Stimulated activated memory B cell treated with anti-CD40 and anti-IgM and Interleukin-4, amounts not matched to agents 10 μg/mL and 1 μg/mL and 100 μg/mL, for 72 hours (primary cell): ENCODE data around the gene FOXN4.

Source experiments
- ATAC-seq: fragments of 150-1000 bp; cut with Tn5 transposase; 2 replicates; pipeline ENCODE4 v1.10.0; 2021
- H3K27ac Mint-ChIP-seq: one replicate; pipeline ENCODE4 v1.8.0; 2022; ENCODE audit warnings: mild to moderate bottlenecking, mixed read lengths
- H3K27me3 Mint-ChIP-seq: one replicate; pipeline ENCODE4 v1.8.0; 2022; ENCODE audit warnings: mixed read lengths
- H3K36me3 Mint-ChIP-seq: one replicate; pipeline ENCODE4 v1.8.0; 2022; ENCODE audit warnings: mixed read lengths
- H3K4me1 Mint-ChIP-seq: one replicate; pipeline ENCODE4 v1.8.0; 2022; ENCODE audit warnings: mixed read lengths
- H3K4me3 Mint-ChIP-seq: one replicate; pipeline ENCODE4 v1.8.0; 2022; ENCODE audit warnings: mild to moderate bottlenecking, moderate library complexity, mixed read lengths
- H3K9me3 Mint-ChIP-seq: one replicate; pipeline ENCODE4 v1.8.0; 2022; ENCODE audit warnings: mixed read lengths

The FOXN4 gene

DNA sequence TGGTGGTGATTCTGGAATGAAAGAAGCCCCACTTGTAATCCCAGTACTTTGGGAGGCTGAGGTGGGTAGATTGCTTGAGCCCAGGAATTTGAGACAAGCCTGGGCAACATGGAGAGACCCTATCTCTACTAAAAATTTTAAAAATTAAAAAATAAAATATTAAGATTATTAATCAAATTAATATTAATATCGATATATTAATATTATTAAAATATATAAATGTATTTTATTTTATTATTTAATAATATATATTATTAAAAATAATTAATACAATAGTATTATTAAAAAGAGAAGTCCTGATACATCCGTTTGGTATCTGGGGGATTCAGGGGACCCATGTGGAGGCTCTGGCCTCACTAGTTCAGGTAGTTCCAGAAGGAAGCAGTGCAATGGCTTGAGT is 68.7 kb downstream of the FOXN4 start:
- H3K27me3 Mint-ChIP-seq = no peaks in the 10 kb centered on the region
- no peaks in the 10 kb centered on the region for H3K4me1 Mint-ChIP-seq
- H3K27ac Mint-ChIP-seq = no peak overlapping the region
- ATAC-seq = no peak
- no peak overlapping the region for H3K4me3 Mint-ChIP-seq
- peaks cover 63% of the 10 kb centered on the region for H3K36me3 Mint-ChIP-seq
- no peaks in the 10 kb centered on the region for H3K9me3 Mint-ChIP-seq

DNA sequence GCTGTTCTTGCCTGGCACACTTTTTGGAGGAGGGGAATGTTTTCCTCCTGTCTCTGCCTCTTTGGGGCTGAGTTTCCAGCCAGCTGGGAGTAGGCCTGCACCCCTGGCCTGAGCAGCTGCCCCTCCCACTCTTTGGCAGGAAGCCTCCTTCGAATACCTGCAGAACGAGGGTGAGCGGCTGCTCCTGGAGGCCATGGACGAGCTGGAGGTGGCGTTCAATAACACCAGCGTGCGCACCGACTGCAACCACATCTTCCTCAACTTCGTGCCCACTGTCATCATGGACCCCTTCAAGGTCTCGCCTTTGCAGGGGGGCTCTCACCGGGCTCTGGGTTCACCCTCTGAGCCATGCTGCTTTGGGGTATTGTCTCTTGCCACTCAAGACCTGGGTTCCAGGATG is 69.4 kb downstream of the FOXN4 start:
- no peaks in the 10 kb centered on the region for H3K4me1 Mint-ChIP-seq
- H3K9me3 Mint-ChIP-seq = no peaks in the 10 kb centered on the region
- ATAC-seq = no peak
- peaks cover 57% of the 10 kb centered on the region for H3K36me3 Mint-ChIP-seq
- H3K27me3 Mint-ChIP-seq = no peaks in the 10 kb centered on the region
- no peak overlapping the region for H3K4me3 Mint-ChIP-seq
- H3K27ac Mint-ChIP-seq = no peak overlapping the region

DNA sequence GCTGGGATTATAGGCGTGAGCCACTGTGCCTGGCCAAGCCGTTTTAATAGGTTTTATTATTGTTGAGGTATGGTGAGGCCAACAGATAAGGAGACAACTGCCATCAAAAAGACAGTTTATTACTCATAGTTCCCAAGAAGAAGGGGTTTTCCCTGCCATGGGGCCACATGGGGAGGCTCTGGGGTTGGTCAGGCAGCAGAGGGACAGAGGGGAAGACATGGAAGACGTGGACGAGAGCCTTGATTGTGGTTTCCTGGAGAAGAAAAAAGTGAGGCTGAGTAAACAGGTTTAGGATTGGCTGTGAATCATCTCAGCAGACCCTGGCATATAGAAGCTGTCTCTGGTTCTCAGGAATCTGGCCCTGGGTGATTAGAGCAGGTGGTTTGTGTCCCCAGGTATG is 69.9 kb downstream of the FOXN4 start:
- H3K27me3 Mint-ChIP-seq = no peaks in the 10 kb centered on the region
- no peaks in the 10 kb centered on the region for H3K9me3 Mint-ChIP-seq
- no peak for ATAC-seq
- H3K4me1 Mint-ChIP-seq = no peaks in the 10 kb centered on the region
- no peak overlapping the region for H3K4me3 Mint-ChIP-seq
- H3K27ac Mint-ChIP-seq = no peak overlapping the region
- H3K36me3 Mint-ChIP-seq = peaks cover 55% of the 10 kb centered on the region

DNA sequence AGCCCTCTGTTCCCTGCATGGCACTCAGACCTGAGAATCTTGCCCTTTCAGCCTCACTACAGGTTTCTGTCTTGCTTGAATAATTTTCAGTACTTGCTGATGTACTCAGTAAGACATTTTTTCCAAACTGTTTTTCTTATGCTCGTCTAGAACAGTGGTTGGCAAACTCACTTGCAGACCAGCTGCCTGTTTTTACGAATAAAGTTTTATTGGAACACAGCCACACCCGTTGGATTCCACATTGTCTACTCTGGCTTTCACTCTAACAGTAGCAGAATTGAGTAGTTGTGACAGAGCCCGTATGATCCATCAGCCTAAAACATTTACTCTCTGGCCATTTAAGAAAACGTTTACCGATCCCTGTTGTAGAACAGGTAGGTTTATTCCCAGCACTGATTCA is 72.8 kb downstream of the FOXN4 start:
- H3K9me3 Mint-ChIP-seq = no peaks in the 10 kb centered on the region
- H3K4me1 Mint-ChIP-seq = no peaks in the 10 kb centered on the region
- no peak for ATAC-seq
- H3K4me3 Mint-ChIP-seq = no peak overlapping the region
- peaks cover 41% of the 10 kb centered on the region for H3K36me3 Mint-ChIP-seq
- H3K27me3 Mint-ChIP-seq = no peaks in the 10 kb centered on the region
- H3K27ac Mint-ChIP-seq = no peak overlapping the region

DNA sequence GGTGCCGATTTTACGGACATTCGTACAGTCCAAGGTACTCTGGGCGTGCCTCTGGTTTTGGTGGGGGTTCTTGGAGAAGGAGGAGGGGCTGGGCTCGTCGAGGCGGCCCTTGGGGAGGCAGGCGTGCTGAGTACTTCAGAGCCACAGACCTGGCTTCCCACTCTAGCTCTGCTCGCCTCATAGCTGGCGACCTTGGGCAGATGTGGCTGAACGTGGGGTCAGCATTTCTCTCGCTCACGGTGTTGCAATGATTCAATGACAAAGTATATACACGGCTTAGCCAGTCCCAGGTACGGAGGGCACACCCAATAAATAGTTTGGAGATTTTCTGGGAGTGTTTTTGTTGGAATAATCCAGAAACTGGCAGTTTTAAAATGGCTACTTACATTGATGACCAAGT is 75.1 kb downstream of the FOXN4 start:
- Mint-ChIP-seq H3K27me3 (no peaks in the 10 kb centered on the region), H3K9me3 (no peaks in the 10 kb centered on the region), H3K36me3 (peaks cover 36% of the 10 kb centered on the region), H3K4me3 (no peak overlapping the region), H3K27ac (no peak overlapping the region), H3K4me1 (peaks cover 5% of the 10 kb centered on the region)
- ATAC-seq = no peak

DNA sequence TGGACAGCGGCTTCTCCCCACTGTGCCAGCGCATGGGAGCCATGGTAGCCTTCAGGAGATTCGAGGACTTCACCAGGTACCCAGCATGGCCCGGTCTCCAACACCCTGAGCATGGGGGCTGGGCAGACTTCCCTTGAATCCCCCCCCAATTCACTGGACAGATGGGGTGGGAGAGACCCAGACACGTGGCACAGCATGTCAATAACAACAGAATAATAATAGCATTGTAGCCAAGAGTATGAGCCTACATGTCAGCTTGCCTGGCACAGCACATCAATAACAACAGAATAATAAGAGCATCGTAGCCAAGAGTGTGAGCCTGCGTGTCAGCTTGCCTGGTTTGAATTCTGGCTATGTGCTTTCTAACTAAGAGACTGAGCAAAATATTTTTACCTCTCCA is 76.4 kb downstream of the FOXN4 start:
- H3K9me3 Mint-ChIP-seq = no peaks in the 10 kb centered on the region
- ATAC-seq = no peak
- H3K36me3 Mint-ChIP-seq = peaks cover 35% of the 10 kb centered on the region
- H3K4me1 Mint-ChIP-seq = peaks cover 5% of the 10 kb centered on the region
- no peak overlapping the region for H3K4me3 Mint-ChIP-seq
- H3K27ac Mint-ChIP-seq = no peak overlapping the region
- no peaks in the 10 kb centered on the region for H3K27me3 Mint-ChIP-seq

DNA sequence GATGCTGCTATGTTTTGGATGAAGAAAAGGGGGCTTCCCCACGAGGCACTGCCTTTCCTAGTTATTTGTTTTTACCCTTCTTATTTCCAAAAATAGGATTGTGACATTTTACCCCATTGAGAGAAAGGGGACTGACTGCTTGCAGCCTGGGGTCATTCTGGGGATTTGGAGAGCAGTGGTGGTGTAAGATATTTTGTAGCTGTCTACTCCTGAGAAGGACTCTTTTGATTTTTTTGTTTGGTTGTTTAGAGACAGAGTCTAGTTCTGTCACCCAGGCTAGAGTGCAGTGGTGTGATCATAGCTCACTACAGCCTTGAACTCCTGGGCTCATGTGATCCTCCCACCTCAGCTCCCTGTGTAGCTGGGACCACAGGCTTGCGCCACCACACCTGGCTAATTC is 78.9 kb downstream of the FOXN4 start:
- no peaks in the 10 kb centered on the region for H3K27me3 Mint-ChIP-seq
- peaks cover 5% of the 10 kb centered on the region for H3K4me1 Mint-ChIP-seq
- H3K36me3 Mint-ChIP-seq = peaks cover 20% of the 10 kb centered on the region
- peak overlapping the region; percentile 18 for H3K27ac Mint-ChIP-seq
- ATAC-seq = no peak
- no peaks in the 10 kb centered on the region for H3K9me3 Mint-ChIP-seq
- no peak overlapping the region for H3K4me3 Mint-ChIP-seq

DNA sequence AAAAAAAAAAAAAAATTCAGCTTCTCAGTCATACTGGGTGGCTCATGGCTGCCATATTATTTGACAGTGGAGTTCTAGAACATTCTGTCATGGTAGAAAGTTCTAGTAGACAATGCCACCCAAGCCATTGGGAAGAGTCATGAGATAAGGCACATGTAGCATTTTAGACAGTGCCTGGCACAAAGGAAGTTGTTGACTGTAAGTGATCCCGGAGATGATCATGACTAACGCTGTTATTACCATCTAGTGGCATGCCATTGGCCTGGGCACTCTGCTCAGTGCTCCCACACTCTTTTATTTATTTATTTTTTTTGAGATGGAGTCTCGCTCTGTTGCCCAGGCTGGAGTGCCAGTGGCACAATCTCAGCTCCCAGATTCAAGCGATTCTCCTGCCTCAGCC is 80.4 kb downstream of the FOXN4 start:
- Mint-ChIP-seq H3K4me3 (no peak overlapping the region), H3K9me3 (no peaks in the 10 kb centered on the region), H3K27me3 (no peaks in the 10 kb centered on the region), H3K36me3 (peaks cover 31% of the 10 kb centered on the region), H3K4me1 (peaks cover 5% of the 10 kb centered on the region), H3K27ac (no peak overlapping the region)
- ATAC-seq = no peak
